H1 (cell line): Measurements from ENCODE around the gene MAP6. TPM values are rescaled to one million over a fixed set of nuclear protein-coding genes. Genes with fewer than 3 reads are reported as not detected.

ENCODE experiments used
- EZH2 ChIP-seq: fragments of 200-600 bp; sonication (generic); IDR thresholded peaks from 2 replicates; pipeline ENCODE4 v1.7.1; 2012; ENCODE audit warnings: low read depth, mild to moderate bottlenecking, moderate library complexity, low read length, inconsistent platforms; ENCODE audit not compliant: severe bottlenecking
- polyA plus RNA-seq, 7 experiments: library from polyadenylated mRNA; depleted of rRNA in 3 of 7; stranded (reverse) in 5 of 7; unstranded in 2 of 7; fragments of >200 nt in 5 of 7; fragments of 200-250 nt in 2 of 7; gene quantifications; 1 replicate in 5 of 7; 2 replicates in 1 of 7; 4 replicates in 1 of 7; pipeline versions ENCODE4 v1.2.1 to v1.2.3, GENCODE V29; 2011 to 2013; ENCODE audit warnings: missing spikeins in 2 of 7, mixed read lengths in 2 of 7
- total RNA-seq: library from RNA; stranded (reverse); fragmentation: NEBNext Ultra II Directional; extraction: Animal tissue kit (Norgen Biotek cat#: 25700); gene quantifications from 2 replicates; pipeline ENCODE4 v1.2.1, GENCODE V29; 2021

MAP6 gene
- total and polyA plus RNA-seq, 2 of the 8 experiments (the other 6 are each of a cell fraction or from before 2014, with no cell fraction given), result 0.54 to 0.89 TPM

DNA sequence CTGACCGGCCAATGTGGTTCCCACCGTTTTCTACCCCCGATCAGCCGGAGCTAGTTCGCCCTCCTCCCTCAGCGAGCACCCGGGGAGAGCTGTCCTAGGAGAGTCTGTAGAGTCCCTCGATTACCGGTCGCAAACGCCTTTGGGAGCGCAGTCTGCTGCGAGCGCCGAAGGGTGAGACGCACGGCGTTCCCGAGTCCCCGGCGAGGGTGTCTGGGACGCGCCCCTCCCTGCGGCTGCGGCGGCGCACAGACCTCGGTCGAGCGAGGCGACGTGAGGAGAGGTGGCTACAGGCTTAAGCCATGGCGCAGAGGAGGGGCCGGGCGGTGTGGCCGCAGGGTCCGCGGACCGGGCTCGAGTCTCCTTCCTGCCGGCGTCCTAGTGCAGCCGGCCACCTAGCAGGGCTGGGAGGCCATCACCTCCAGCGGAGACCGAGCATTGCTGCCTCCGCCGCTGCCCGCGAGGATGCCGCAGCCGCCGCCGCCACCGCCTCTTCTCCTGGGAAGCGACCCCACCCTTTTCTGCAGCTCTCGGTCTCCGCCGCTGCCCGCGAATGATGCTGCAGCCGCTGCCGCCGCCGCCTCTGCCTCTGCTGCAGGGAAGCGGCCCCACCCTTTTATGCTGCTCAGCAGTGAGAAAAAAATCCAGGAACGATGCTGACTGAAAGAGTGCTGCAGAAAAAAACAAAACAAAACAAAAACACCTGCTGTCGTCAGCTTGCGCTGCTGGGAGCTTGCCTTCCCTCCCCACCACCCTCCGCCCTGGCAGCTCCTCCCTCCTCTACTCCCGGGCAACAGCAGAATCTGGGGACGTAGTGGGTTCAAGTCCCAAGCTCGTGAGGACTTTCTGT lies at the start of gene MAP6 (continued):
- peak; percentile 84 for TF ChIP-seq EZH2
